GM21390 (cell line): ENCODE measurements around the gene NFIL3.
"Not testable (repeated sequence)": the region's sequence is repeated elsewhere in the genome, so short reads cannot be mapped to it uniquely, and the experiment has no call there.

Experiments
- ATAC-seq: cut with Tn5 transposase; IDR thresholded peaks from one replicate; pipeline ENCODE4 v1.9.1; 2021; ENCODE audit not compliant: unreplicated experiment

NFIL3 gene

GRCh38 chr9:91423785-91424402 is at the start of gene NFIL3:
TSS of gene NFIL3 (minus strand) at chr9:91423832. CDS start at chr9:91410734, 13,098 bp downstream.
- peak; percentile 83 for ATAC-seq

GRCh38 chr9:91471524-91471923 is 47.9 kb upstream of the NFIL3 start:
- not testable (repeated sequence) for ATAC-seq

GRCh38 chr9:91465420-91465819 is 41.8 kb upstream of the NFIL3 start:
- ATAC-seq: no peak

- ATAC-seq: no peak
Measured at GRCh38 chr9:91458906-91459305, 35.3 kb upstream of the NFIL3 start.

- no peak for ATAC-seq
Measured at GRCh38 chr9:91452844-91453243, 29.2 kb upstream of the NFIL3 start.

- ATAC-seq: no peak
Measured at GRCh38 chr9:91451431-91452270, 28.0 kb upstream of the NFIL3 start.

- ATAC-seq: no peak
Measured at GRCh38 chr9:91445135-91445534, 21.5 kb upstream of the NFIL3 start.

- ATAC-seq: no peak
Measured at GRCh38 chr9:91443994-91444392, 20.4 kb upstream of the NFIL3 start.

GRCh38 chr9:91443321-91443993 is 19.8 kb upstream of the NFIL3 start:
- ATAC-seq: no peak

GRCh38 chr9:91436841-91437240 is 13.2 kb upstream of the NFIL3 start:
- no peak for ATAC-seq

- ATAC-seq: no peak
Measured at GRCh38 chr9:91433180-91433579, 9.5 kb upstream of the NFIL3 start.

GRCh38 chr9:91431485-91431884 is 7.9 kb upstream of the NFIL3 start:
- ATAC-seq: no peak

GRCh38 chr9:91429501-91429900 is 5.9 kb upstream of the NFIL3 start:
- no peak for ATAC-seq

GRCh38 chr9:91428927-91429351 is 5.3 kb upstream of the NFIL3 start:
- ATAC-seq: no peak

GRCh38 chr9:91428436-91428835 is 4.8 kb upstream of the NFIL3 start:
- no peak for ATAC-seq

- ATAC-seq: no peak
Measured at GRCh38 chr9:91427873-91428272, 4.2 kb upstream of the NFIL3 start.

GRCh38 chr9:91426123-91426745 is 2.6 kb upstream of the NFIL3 start:
- ATAC-seq: no peak

- ATAC-seq: no peak
Measured at GRCh38 chr9:91425271-91425670, 1.6 kb upstream of the NFIL3 start.

- ATAC-seq: no peak
Measured at GRCh38 chr9:91424403-91425176, 958 bp upstream of the NFIL3 start.
